Upper lobe of right lung (tissue), 1 donor: Measurements from ENCODE around the gene MEIS2. TPM values are rescaled to one million over a fixed set of nuclear protein-coding genes. Genes with fewer than 3 reads are reported as not detected.

Experiments used
- ATAC-seq: fragments of 200-7000 bp; cut with Tn5 transposase; one replicate; pipeline ENCODE4 v1.9.1; 2020; ENCODE audit warnings: mild to moderate bottlenecking, moderate library complexity
- DNase-seq: peaks from one replicate; pipeline ENCODE4 v3.0.0-alpha.2; 2020
- H3K27ac ChIP-seq: fragments of 200-600 bp; one replicate; pipeline ENCODE4 v1.8.0; 2022
- H3K27me3 ChIP-seq: fragments of 200-600 bp; one replicate; pipeline ENCODE4 v1.8.0; 2022; ENCODE audit warnings: mild to moderate bottlenecking
- H3K36me3 ChIP-seq: fragments of 200-600 bp; one replicate; pipeline ENCODE4 v1.8.0; 2022
- H3K4me1 ChIP-seq: fragments of 200-600 bp; one replicate; pipeline ENCODE4 v1.8.0; 2022
- H3K4me3 ChIP-seq: fragments of 200-600 bp; one replicate; pipeline ENCODE4 v1.8.0; 2022; ENCODE audit warnings: mild to moderate bottlenecking
- H3K9me3 ChIP-seq: fragments of 200-600 bp; one replicate; pipeline ENCODE4 v1.8.0; 2022
- intact Hi-C: fragments of 100-400 bp; cut with DNase I; formaldehyde crosslinking; loops from one replicate; pipeline ENCODE4 v1.11.0; 2022
- total RNA-seq: library from RNA; stranded (reverse); fragmentation: NEBNext Ultra II Directional; extraction: Animal tissue kit (Norgen Biotek cat#: 25700); gene quantifications from one replicate; pipeline ENCODE4 v1.2.1, GENCODE V29; 2021
- TF ChIP-seq, protein P1 (sequence below): fragments of 200-600 bp; IDR thresholded peaks from one replicate; pipeline ENCODE4 v1.8.0; 2022; ENCODE audit warnings: antibody characterized with exemption
- donor health status: DM: no; HTN: yes; CAD: no; lungs with severe emphysema.

MEIS2 gene
- total RNA-seq, 1 donor from 2014 or later: 26.7 TPM

DNA sequence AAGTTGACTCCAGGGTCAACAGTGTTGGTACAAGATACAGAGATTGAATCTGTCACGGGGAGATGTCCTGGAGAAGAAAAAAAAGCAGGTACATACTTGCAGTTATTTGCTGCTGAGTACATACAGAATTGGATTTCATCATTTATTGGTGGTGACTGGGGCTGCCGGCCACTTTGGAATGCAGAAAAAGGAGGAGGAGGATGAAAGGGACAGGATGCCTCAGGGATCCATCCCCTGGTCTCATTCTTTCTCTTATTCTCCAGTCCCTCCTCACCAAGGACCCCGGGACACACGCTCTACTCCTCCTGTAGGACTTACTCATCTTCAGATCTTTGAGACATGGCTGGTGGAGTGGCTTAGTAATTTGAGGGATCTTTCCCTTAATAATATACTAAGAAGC, 30.0 kb upstream of the MEIS2 start:
- no peak overlapping the region for H3K27ac ChIP-seq
- TF ChIP-seq, protein P1, sequence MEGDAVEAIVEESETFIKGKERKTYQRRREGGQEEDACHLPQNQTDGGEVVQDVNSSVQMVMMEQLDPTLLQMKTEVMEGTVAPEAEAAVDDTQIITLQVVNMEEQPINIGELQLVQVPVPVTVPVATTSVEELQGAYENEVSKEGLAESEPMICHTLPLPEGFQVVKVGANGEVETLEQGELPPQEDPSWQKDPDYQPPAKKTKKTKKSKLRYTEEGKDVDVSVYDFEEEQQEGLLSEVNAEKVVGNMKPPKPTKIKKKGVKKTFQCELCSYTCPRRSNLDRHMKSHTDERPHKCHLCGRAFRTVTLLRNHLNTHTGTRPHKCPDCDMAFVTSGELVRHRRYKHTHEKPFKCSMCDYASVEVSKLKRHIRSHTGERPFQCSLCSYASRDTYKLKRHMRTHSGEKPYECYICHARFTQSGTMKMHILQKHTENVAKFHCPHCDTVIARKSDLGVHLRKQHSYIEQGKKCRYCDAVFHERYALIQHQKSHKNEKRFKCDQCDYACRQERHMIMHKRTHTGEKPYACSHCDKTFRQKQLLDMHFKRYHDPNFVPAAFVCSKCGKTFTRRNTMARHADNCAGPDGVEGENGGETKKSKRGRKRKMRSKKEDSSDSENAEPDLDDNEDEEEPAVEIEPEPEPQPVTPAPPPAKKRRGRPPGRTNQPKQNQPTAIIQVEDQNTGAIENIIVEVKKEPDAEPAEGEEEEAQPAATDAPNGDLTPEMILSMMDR: no peak
- intact Hi-C loops: loop anchor here (10.0 kb wide), 1 partner anchor 246 kb away; no protein-coding TSS in a partner anchor

GRCh38 chr15:37125143-37125542, 24.8 kb upstream of the MEIS2 start:
- TF ChIP-seq, protein P1: no peak
- Histone ChIP-seq H3K27ac (no peak overlapping the region), H3K4me3 (no peak overlapping the region), H3K9me3 (no peaks in the 10 kb centered on the region), H3K27me3 (no peaks in the 10 kb centered on the region), H3K4me1 (no peaks in the 10 kb centered on the region), H3K36me3 (no peaks in the 10 kb centered on the region)
- ATAC-seq (no peak), DNase-seq (no peak)
- intact Hi-C loops: no loop called here

More for the DNA sequence above, 30.0 kb upstream of the MEIS2 start:
- Histone ChIP-seq H3K9me3 (no peaks in the 10 kb centered on the region), H3K36me3 (no peaks in the 10 kb centered on the region), H3K4me3 (no peak overlapping the region), H3K4me1 (no peaks in the 10 kb centered on the region), H3K27me3 (no peaks in the 10 kb centered on the region)
- ATAC-seq (no peak), DNase-seq (no peak)

- H3K27ac ChIP-seq: no peak overlapping the region
- no peaks in the 10 kb centered on the region for H3K9me3 ChIP-seq
- no peaks in the 10 kb centered on the region for H3K36me3 ChIP-seq
- intact Hi-C loops: no loop called here
- no peaks in the 10 kb centered on the region for H3K27me3 ChIP-seq
- DNase-seq (no peak), ATAC-seq (no peak)
- no peak overlapping the region for H3K4me3 ChIP-seq
- no peaks in the 10 kb centered on the region for H3K4me1 ChIP-seq
- TF ChIP-seq, protein P1: no peak
Measured at GRCh38 chr15:37124331-37124730, 24.0 kb upstream of the MEIS2 start.

DNA sequence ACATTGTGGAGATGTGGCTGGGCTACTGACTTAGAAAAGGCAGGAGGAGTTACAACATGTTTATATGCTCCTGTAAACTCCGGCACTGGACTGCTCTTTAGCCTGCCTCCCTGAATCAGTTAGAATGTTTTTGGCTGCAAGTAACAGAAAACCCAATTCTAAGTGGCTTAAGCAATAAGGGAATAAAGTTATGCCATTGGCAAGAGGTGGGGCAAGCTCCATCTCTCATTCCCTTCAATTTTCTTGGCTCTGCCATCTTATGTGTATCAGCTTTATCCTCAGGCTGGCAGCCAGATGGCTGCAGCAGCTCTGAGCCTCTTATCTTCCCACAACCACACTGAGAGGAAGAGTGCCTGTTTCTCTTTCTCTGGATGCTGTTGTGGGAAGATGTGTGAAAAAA, 22.4 kb upstream of the MEIS2 start:
- DNase-seq: no peak
- intact Hi-C loops: no loop called here
- Histone ChIP-seq H3K27ac (no peak overlapping the region), H3K27me3 (no peaks in the 10 kb centered on the region), H3K4me1 (no peaks in the 10 kb centered on the region), H3K9me3 (no peaks in the 10 kb centered on the region), H3K4me3 (no peak overlapping the region), H3K36me3 (no peaks in the 10 kb centered on the region)
- ATAC-seq: no peak
- TF ChIP-seq, protein P1: no peak

- Histone ChIP-seq H3K9me3 (no peaks in the 10 kb centered on the region), H3K4me3 (no peak overlapping the region), H3K36me3 (no peaks in the 10 kb centered on the region), H3K27me3 (no peaks in the 10 kb centered on the region), H3K4me1 (no peaks in the 10 kb centered on the region), H3K27ac (no peak overlapping the region)
- DNase-seq (no peak), ATAC-seq (no peak)
- intact Hi-C loops: no loop called here
- TF ChIP-seq, protein P1: no peak
Measured at GRCh38 chr15:37121492-37121891, 21.1 kb upstream of the MEIS2 start.

- intact Hi-C loops: no loop called here
- no peak for ATAC-seq
Measured at GRCh38 chr15:37117030-37117429, 16.7 kb upstream of the MEIS2 start.

More at GRCh38 chr15:37117030-37117429, 16.7 kb upstream of the MEIS2 start:
- Histone ChIP-seq H3K36me3 (no peaks in the 10 kb centered on the region), H3K4me1 (no peaks in the 10 kb centered on the region), H3K27me3 (peaks cover 10% of the 10 kb centered on the region), H3K9me3 (no peaks in the 10 kb centered on the region), H3K4me3 (no peak overlapping the region), H3K27ac (no peak overlapping the region)
- TF ChIP-seq, protein P1: no peak
- DNase-seq: no peak
